GM21367 (cell line): ENCODE data around the gene AKAP9.
"Not testable (repeated sequence)": the region's sequence is repeated elsewhere in the genome, so short reads cannot be mapped to it uniquely, and the experiment has no call there.

Source experiments
- ATAC-seq: cut with Tn5 transposase; IDR thresholded peaks from one replicate; pipeline ENCODE4 v1.9.1; 2021; ENCODE audit not compliant: unreplicated experiment

Gene AKAP9

GRCh38 chr7:91945476-91945875 lies 4.8 kb downstream of the AKAP9 start:
- no peak for ATAC-seq

GRCh38 chr7:91946549-91946948 lies 5.9 kb downstream of the AKAP9 start:
- no peak for ATAC-seq

GRCh38 chr7:91947948-91948347 lies 7.3 kb downstream of the AKAP9 start:
- ATAC-seq, result no peak

- ATAC-seq, result no peak
Observed at GRCh38 chr7:91949221-91950009, 8.8 kb downstream of the AKAP9 start.

- ATAC-seq, result no peak
Observed at GRCh38 chr7:91953618-91954017, 13.0 kb downstream of the AKAP9 start.

GRCh38 chr7:91956464-91956863 lies 15.8 kb downstream of the AKAP9 start:
- not testable (repeated sequence) for ATAC-seq

- ATAC-seq, result no peak
Observed at GRCh38 chr7:91957232-91957631, 16.6 kb downstream of the AKAP9 start.

- ATAC-seq, result no peak
Observed at GRCh38 chr7:91957823-91958222, 17.2 kb downstream of the AKAP9 start.

GRCh38 chr7:91959023-91959422 lies 18.4 kb downstream of the AKAP9 start:
- no peak for ATAC-seq

GRCh38 chr7:91961816-91962215 lies 21.2 kb downstream of the AKAP9 start:
- ATAC-seq, result no peak

- no peak for ATAC-seq
Observed at GRCh38 chr7:91962419-91962818, 21.8 kb downstream of the AKAP9 start.

GRCh38 chr7:91967513-91967912 lies 26.9 kb downstream of the AKAP9 start:
- not testable (repeated sequence) for ATAC-seq

GRCh38 chr7:91973639-91974038 lies 33.0 kb downstream of the AKAP9 start:
- ATAC-seq, result no peak

GRCh38 chr7:91974066-91974465 lies 33.4 kb downstream of the AKAP9 start:
- ATAC-seq, result no peak

- no peak for ATAC-seq
Observed at GRCh38 chr7:91976743-91977142, 36.1 kb downstream of the AKAP9 start.

GRCh38 chr7:91979590-91979989 lies 38.9 kb downstream of the AKAP9 start:
- ATAC-seq, result no peak

- not testable (repeated sequence) for ATAC-seq
Observed at GRCh38 chr7:91982352-91982751, 41.7 kb downstream of the AKAP9 start.

GRCh38 chr7:91988213-91988612 lies 47.6 kb downstream of the AKAP9 start:
- no peak for ATAC-seq

GRCh38 chr7:91993976-91994375 lies 53.3 kb downstream of the AKAP9 start:
- no peak for ATAC-seq

GRCh38 chr7:91995391-91996105 lies 54.9 kb downstream of the AKAP9 start:
- ATAC-seq, result peak; percentile 93

- ATAC-seq, result no peak
Observed at GRCh38 chr7:91999631-92000565, 59.2 kb downstream of the AKAP9 start.
